ENCODE data around the gene STIMATE. TPM values are rescaled to one million over a fixed set of nuclear protein-coding genes. Genes with fewer than 3 reads are reported as not detected.

The STIMATE gene
- total and polyA plus RNA-seq, 8 donors, result 5.0 to 19.9 (median 13.6) TPM

DNA sequence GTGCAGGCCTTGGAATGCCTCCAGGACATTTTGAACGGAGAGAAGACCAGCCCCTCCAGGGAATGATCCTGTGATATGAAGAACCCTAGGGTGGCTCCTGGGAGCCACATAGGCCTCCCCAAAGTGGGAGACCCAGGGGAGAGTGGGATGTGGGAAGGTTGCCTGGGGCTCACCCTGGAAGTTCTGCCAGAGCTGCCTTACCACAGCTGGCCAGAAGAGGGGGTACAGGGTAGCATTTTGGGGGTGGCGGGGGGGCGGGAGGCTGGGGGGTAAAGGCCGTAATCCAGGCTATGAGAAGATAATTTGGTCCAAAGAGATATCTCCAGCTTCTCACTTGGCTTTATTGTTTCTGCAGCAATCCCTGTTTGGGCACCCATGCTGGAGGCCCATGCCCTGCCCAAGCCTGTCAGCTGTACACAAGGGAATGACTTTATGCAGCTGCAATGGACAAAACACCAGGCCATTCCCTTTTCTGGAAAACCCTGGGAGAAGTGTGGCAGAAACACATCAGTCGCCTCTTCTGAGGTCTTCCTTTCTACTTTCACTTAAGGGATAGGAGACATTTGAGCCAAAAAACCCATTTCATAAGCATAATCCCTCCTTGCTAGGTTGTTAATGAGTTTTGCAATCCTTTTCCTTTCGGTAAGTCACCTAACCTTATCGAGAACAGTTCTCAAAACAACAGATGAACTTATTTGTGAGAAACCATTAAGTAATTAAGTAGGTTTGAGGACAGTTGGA lies 51.5 kb downstream of the STIMATE start:
- intact Hi-C loops (cut with DNase I), result loop anchor here in 1 of 3 donors (5.0 kb wide), 1 partner anchor 226 kb away; no protein-coding TSS in a partner anchor
- DNase-seq (no peak), ATAC-seq (peak; percentile 39 to 61 (median 52)), FAIRE-seq (no peak)
- TF ChIP-seq, protein P1, sequence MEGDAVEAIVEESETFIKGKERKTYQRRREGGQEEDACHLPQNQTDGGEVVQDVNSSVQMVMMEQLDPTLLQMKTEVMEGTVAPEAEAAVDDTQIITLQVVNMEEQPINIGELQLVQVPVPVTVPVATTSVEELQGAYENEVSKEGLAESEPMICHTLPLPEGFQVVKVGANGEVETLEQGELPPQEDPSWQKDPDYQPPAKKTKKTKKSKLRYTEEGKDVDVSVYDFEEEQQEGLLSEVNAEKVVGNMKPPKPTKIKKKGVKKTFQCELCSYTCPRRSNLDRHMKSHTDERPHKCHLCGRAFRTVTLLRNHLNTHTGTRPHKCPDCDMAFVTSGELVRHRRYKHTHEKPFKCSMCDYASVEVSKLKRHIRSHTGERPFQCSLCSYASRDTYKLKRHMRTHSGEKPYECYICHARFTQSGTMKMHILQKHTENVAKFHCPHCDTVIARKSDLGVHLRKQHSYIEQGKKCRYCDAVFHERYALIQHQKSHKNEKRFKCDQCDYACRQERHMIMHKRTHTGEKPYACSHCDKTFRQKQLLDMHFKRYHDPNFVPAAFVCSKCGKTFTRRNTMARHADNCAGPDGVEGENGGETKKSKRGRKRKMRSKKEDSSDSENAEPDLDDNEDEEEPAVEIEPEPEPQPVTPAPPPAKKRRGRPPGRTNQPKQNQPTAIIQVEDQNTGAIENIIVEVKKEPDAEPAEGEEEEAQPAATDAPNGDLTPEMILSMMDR (IDR thresholded peaks at IDR 0.05), result peak in 2 of 4 donors; percentile 31 to 34
- H3K27me3 ChIP-seq, result no peaks in the 10 kb centered on the region
- H3K36me3 ChIP-seq, result peaks cover 0 to 4% (median 2%) of the 10 kb centered on the region in 3 donors
- H3K27ac ChIP-seq, result peak overlapping the region in 3 of 4 donors; percentile 10 to 60 (median 41)
- H3K4me1 ChIP-seq, result peaks cover 0 to 8% (median 4%) of the 10 kb centered on the region in 3 donors
- no peaks in the 10 kb centered on the region for H3K9me3 ChIP-seq
- 69 to 79% methylated on average over 7 of the region's 7 CpGs for WGBS, 2 donors
- no peak overlapping the region for H3K4me3 ChIP-seq

DNA sequence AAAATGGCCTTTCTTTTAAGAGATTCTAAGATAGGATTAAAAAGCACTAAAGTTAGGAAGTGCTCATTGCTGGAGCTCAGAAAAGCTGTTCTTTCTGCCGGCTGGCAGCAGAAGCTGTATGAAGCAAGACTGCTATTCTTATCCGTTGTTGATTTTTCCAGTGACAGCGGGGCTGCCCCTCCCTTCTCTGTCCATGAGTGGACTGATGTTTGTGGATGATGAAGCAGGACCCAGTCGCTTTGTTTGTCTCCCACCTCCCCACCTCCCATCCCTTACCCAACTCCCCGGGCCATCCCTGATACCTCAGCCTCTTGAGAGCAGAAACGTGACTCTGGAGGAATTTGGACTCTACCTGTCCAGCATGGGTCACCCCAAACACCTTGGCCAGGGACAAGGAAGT lies 52.2 kb downstream of the STIMATE start:
- TF ChIP-seq, protein P1 (IDR thresholded peaks at IDR 0.05), result no peak
- Histone ChIP-seq H3K9me3 (no peaks in the 10 kb centered on the region), H3K36me3 (peaks cover 0 to 4% (median 2%) of the 10 kb centered on the region in 3 donors), H3K4me3 (no peak overlapping the region), H3K27ac (peak overlapping the region in 3 of 4 donors; percentile 10 to 60 (median 41)), H3K4me1 (peaks cover 0 to 8% (median 4%) of the 10 kb centered on the region in 3 donors), H3K27me3 (no peaks in the 10 kb centered on the region)
- ATAC-seq (peak; percentile 86 to 92 (median 89)), DNase-seq (peak in 4 of 6 donors; percentile 49 to 77 (median 54)), FAIRE-seq (no peak)
- intact Hi-C loops (cut with DNase I), result loop anchor here in 1 of 3 donors (5.0 kb wide), 1 partner anchor 227 kb away; no protein-coding TSS in a partner anchor
- WGBS, 2 donors, result 22 to 24% methylated on average over 6 of the region's 6 CpGs

GRCh38 chr3:52844290-52844975 lies 52.9 kb downstream of the STIMATE start:
- peaks cover 0 to 4% (median 2%) of the 10 kb centered on the region in 3 donors for H3K36me3 ChIP-seq
- H3K9me3 ChIP-seq, result no peaks in the 10 kb centered on the region
- ATAC-seq (peak in 1 of 4 donors; percentile 6), DNase-seq (no peak), FAIRE-seq (no peak)
- H3K27ac ChIP-seq, result peak overlapping the region in 2 of 4 donors; percentile 41 to 60
- intact Hi-C loops (cut with DNase I), result no loop called here
- TF ChIP-seq, protein P1 (IDR thresholded peaks at IDR 0.05), result no peak
- H3K4me3 ChIP-seq, result no peak overlapping the region
- H3K4me1 ChIP-seq, result peaks cover 0 to 8% (median 4%) of the 10 kb centered on the region in 3 donors
- 72 to 78% methylated on average over 18 of the region's 18 CpGs for WGBS, 2 donors
- H3K27me3 ChIP-seq, result no peaks in the 10 kb centered on the region

GRCh38 chr3:52843881-52844280 lies 53.5 kb downstream of the STIMATE start:
- DNase-seq (no peak), ATAC-seq (no peak), FAIRE-seq (no peak)
- TF ChIP-seq, protein P1 (IDR thresholded peaks at IDR 0.05), result no peak
- WGBS, 2 donors, result 91% methylated on average over 2 of the region's 2 CpGs
- no peak overlapping the region for H3K4me3 ChIP-seq
- H3K27me3 ChIP-seq, result no peaks in the 10 kb centered on the region
- H3K4me1 ChIP-seq, result peaks cover 0 to 8% (median 4%) of the 10 kb centered on the region in 3 donors
- intact Hi-C loops (cut with DNase I), result no loop called here
- no peaks in the 10 kb centered on the region for H3K9me3 ChIP-seq
- peaks cover 0 to 4% (median 2%) of the 10 kb centered on the region in 3 donors for H3K36me3 ChIP-seq
- H3K27ac ChIP-seq, result peak overlapping the region in 1 of 4 donors; percentile 41
